Ovary (tissue), 3 donors: ENCODE results near the gene BIK.

ENCODE experiments used
- CTCF ChIP-seq, 3 donors: fragments of 450-650 bp in 2 of 3; fragments of 200-600 bp in 1 of 3; IDR thresholded peaks; one replicate each; pipeline versions ENCODE4 v1.5.1 to v1.8.0; 2016 to 2022; ENCODE audit warnings: antibody characterized with exemption in 3 of 3, mild to moderate bottlenecking in 1 of 3
- EP300 ChIP-seq: sonication (generic); formaldehyde crosslinking; IDR thresholded peaks from one replicate; pipeline ENCODE4 v1.6.1; 2017; ENCODE audit warnings: antibody characterized with exemption
- POLR2A ChIP-seq: fragments of 450-650 bp; IDR thresholded peaks from one replicate; pipeline ENCODE4 v1.6.1; 2017; ENCODE audit warnings: antibody characterized with exemption, mild to moderate bottlenecking, moderate library complexity
- donor health status: DM: no; HTN: no; CAD: no.

DNA sequence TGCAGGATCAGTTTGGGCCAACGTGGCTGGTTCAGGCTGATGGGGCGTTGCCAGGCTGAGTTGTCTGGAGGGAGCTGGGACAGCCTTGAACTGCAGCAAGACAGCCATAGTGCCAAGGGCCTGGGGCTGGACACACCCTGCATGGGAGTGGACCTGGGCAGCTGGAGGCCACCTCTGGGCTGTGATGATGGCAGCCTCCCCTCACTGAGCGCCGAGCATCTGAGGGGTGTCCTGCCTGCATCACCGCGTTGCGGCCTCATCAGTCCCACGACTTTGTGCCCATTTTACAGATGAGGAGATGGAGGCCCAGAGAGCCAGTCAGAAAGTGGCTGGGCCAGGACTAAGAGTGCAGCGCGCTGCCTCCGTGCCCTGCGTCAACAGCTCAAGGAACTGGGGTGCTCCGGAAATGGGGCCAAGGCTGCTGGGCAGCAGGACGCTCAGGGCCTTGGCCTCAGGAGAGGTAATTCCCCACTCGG is 40.2 kb downstream of the BIK start:
- TF ChIP-seq CTCF (IDR thresholded peaks at IDR 0.05) (no peak), EP300 (no peak), POLR2A (no peak)
